Kidney (tissue), 14 donors: ENCODE measurements around the gene DIAPH1. TPM values are rescaled to one million over a fixed set of nuclear protein-coding genes. Genes with fewer than 3 reads are reported as not detected.

Experiments used
- DNase-seq, 5 donors: peaks; one replicate each; pipeline ENCODE4 v3.0.0-alpha.2; 2013 to 2020
- FAIRE-seq: peaks from 2 replicates; lab custom pipeline; 2012; peaks lifted over from hg19 to GRCh38; lab: Jason Lieb, UNC
- H3K27ac ChIP-seq, 2 donors: one replicate each; pipeline ENCODE4 v1.7.0; 2013; ENCODE audit warnings: low read depth in 2 of 2, low read length in 2 of 2, inconsistent platforms in 1 of 2
- H3K27me3 ChIP-seq: one replicate; pipeline ENCODE4 v1.7.1; 2013; ENCODE audit warnings: low read length, inconsistent platforms; ENCODE audit not compliant: control insufficient read depth, insufficient read depth
- H3K36me3 ChIP-seq, 3 donors: one replicate each; pipeline versions ENCODE4 v1.7.0 to v1.7.1; 2013; ENCODE audit warnings: low read length in 3 of 3, control low read depth in 1 of 3, inconsistent platforms in 1 of 3; ENCODE audit not compliant: insufficient read depth in 3 of 3, control insufficient read depth in 2 of 3
- H3K4me1 ChIP-seq, 3 donors: one replicate each; pipeline versions ENCODE4 v1.7.0 to v1.7.1; 2013; ENCODE audit warnings: low read length in 3 of 3, inconsistent platforms in 1 of 3, low read depth in 1 of 3; ENCODE audit not compliant: control insufficient read depth in 2 of 3, insufficient read depth in 2 of 3
- H3K4me3 ChIP-seq, 3 donors: one replicate each; pipeline versions ENCODE4 v1.7.0 to v1.8.1; 2013; ENCODE audit warnings: low read length in 3 of 3, control low read depth in 1 of 3, inconsistent platforms in 1 of 3
- H3K9ac ChIP-seq, 3 donors: one replicate each; pipeline versions ENCODE4 v1.7.0 to v1.7.1; 2013; ENCODE audit warnings: low read length in 3 of 3, control low read depth in 1 of 3, inconsistent platforms in 1 of 3
- H3K9me3 ChIP-seq, 3 donors: one replicate each; pipeline versions ENCODE4 v1.7.0 to v1.7.1; 2013; ENCODE audit warnings: low read length in 3 of 3, control low read depth in 1 of 3, inconsistent platforms in 1 of 3; ENCODE audit not compliant: control insufficient read depth in 2 of 3, insufficient read depth in 1 of 3
- intact Hi-C: fragments of 100-400 bp; cut with DNase I; formaldehyde crosslinking; loops from one replicate; pipeline ENCODE4 v1.11.1; 2022
- polyA plus RNA-seq: library from polyadenylated mRNA; stranded (reverse); fragments of 350-450 nt; fragmentation: Illumina TruSeq; extraction: RNeasy Lipid Tissue Mini Kit (QIAGEN cat#74804); gene quantifications from one replicate; pipeline ENCODE4 v1.2.3, GENCODE V29; 2014; ENCODE audit warnings: low read depth, low replicate concordance; ENCODE audit not compliant: insufficient read depth
- total RNA-seq: library from RNA; stranded (reverse); fragmentation: NEBNext Ultra II Directional; extraction: Animal tissue kit (Norgen Biotek cat#: 25700); gene quantifications from one replicate; pipeline ENCODE4 v1.2.1, GENCODE V29; 2021
- TF ChIP-seq, protein P1 (sequence below): IDR thresholded peaks from 3 replicates; pipeline ENCODE4 v1.5.1; 2012; ENCODE audit warnings: mild to moderate bottlenecking, moderate library complexity, borderline replicate concordance; ENCODE audit not compliant: insufficient read depth; ENCODE audit errors: extremely low read depth
- donor health status: control.
- donor health status: control.
- donor health status: control.
- donor health status: control.
- donor health status: control.
- donor health status: DM: yes; HTN: yes; CAD: no.
- donor health status: Normal renal cell carcinoma (clear cell type).

Gene DIAPH1
- total and polyA plus RNA-seq, 2 donors from 2014 or later: 60.6 to 156 TPM

DNA sequence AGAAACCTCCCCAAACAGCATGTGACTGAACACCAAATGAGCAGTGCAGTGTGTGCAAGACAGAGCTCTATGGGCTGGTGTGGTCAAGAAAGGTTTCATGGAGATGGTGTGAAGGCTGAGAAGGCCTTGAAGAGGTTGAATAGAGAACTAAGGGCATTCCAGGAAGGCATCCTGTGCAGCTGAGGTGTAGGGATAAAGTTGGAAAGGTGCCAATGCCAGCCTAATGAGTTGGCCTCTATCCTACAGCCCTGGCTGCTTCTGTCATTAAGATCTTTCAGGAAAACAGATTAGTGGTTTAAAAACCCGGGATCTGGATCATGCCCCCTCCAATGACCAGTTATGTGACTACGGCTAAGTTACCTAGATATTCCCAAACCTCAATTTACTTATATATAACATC, 13.8 kb upstream of the DIAPH1 start:
- Histone ChIP-seq H3K4me1 (peaks cover 3 to 17% (median 9%) of the 10 kb centered on the region in 3 donors), H3K27ac (no peak overlapping the region), H3K36me3 (peaks cover 3 to 22% (median 18%) of the 10 kb centered on the region in 3 donors), H3K9ac (no peak overlapping the region), H3K9me3 (no peaks in the 10 kb centered on the region), H3K27me3 (no peaks in the 10 kb centered on the region), H3K4me3 (no peak overlapping the region)
- DNase-seq (no peak), FAIRE-seq (no peak)
- TF ChIP-seq, protein P1, sequence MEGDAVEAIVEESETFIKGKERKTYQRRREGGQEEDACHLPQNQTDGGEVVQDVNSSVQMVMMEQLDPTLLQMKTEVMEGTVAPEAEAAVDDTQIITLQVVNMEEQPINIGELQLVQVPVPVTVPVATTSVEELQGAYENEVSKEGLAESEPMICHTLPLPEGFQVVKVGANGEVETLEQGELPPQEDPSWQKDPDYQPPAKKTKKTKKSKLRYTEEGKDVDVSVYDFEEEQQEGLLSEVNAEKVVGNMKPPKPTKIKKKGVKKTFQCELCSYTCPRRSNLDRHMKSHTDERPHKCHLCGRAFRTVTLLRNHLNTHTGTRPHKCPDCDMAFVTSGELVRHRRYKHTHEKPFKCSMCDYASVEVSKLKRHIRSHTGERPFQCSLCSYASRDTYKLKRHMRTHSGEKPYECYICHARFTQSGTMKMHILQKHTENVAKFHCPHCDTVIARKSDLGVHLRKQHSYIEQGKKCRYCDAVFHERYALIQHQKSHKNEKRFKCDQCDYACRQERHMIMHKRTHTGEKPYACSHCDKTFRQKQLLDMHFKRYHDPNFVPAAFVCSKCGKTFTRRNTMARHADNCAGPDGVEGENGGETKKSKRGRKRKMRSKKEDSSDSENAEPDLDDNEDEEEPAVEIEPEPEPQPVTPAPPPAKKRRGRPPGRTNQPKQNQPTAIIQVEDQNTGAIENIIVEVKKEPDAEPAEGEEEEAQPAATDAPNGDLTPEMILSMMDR: no peak
- intact Hi-C loops: no loop called here

DNA sequence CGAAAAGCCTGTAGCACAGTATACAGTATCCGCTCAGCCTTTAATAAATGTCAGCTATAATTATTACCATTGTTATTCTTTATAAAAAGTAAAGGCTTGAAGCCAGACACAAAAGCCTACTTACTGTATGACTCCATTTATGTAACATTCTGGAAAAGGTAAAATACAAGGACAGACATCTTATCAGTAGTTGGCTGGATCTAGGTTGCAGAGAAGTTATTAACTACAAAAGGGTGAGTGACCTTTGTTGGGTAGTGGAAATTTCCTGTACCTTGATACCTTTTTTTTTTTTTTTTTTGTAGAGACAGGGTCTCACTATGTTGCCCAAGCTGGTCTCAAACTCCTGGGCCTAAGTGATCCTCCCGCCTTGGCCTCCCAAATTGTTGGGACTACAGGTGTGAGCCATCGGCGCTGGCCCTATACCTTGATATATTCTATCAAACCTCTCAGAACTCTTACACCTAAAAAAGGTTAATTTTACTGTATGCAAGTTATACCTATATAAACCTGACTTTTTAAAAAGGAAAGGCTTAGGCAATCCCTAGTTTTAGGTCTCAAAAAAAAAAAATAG, 11.9 kb upstream of the DIAPH1 start:
- DNase-seq: no peak

DNA sequence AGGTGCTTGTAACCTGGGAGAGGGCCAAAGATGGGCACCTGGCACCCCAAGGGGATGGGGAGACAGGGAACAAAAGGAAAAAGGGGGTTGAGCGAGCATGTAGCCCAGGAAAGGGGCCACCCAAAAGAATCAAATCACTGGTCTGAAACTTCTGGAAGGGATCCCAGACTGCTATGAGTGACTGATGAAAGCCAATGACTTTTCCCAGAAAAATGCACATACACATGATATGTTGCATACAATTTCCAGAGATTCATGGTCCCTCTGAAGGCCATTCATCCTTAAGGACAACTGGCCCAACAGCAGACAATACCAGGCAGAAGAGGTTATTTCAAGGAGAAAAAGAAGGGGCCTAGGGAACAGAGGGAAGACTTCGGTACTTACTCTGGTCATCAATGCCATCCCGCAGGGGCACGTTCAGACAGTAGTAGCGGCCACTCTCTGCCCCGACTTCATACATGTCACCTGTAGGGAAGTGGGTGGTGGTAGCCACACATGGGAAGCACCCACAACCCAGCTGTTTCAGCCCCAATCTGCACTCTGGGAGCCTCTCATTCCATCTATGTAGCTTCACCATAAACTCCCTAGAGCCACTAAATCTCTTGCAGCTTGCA, 9.5 kb upstream of the DIAPH1 start:
- H3K9me3 ChIP-seq: no peaks in the 10 kb centered on the region
- H3K36me3 ChIP-seq: peaks cover 3 to 44% (median 26%) of the 10 kb centered on the region in 3 donors
- no peak overlapping the region for H3K4me3 ChIP-seq
- H3K27me3 ChIP-seq: no peaks in the 10 kb centered on the region
- H3K4me1 ChIP-seq: no peaks in the 10 kb centered on the region
- FAIRE-seq (no peak), DNase-seq (no peak)
- H3K27ac ChIP-seq: no peak overlapping the region
- TF ChIP-seq, protein P1: no peak
- intact Hi-C loops: no loop called here
- H3K9ac ChIP-seq: no peak overlapping the region

More for the DNA sequence above, 11.9 kb upstream of the DIAPH1 start:
- TF ChIP-seq, protein P1: no peak
- FAIRE-seq: no peak
- intact Hi-C loops: no loop called here
- Histone ChIP-seq H3K27me3 (no peaks in the 10 kb centered on the region), H3K36me3 (peaks cover 3 to 26% (median 18%) of the 10 kb centered on the region in 3 donors), H3K9me3 (no peaks in the 10 kb centered on the region), H3K27ac (no peak overlapping the region), H3K4me1 (peaks cover 0 to 10% (median 6%) of the 10 kb centered on the region in 3 donors), H3K9ac (no peak overlapping the region), H3K4me3 (no peak overlapping the region)
